Measurements from ENCODE around the gene SH3PXD2A.

The SH3PXD2A gene

DNA sequence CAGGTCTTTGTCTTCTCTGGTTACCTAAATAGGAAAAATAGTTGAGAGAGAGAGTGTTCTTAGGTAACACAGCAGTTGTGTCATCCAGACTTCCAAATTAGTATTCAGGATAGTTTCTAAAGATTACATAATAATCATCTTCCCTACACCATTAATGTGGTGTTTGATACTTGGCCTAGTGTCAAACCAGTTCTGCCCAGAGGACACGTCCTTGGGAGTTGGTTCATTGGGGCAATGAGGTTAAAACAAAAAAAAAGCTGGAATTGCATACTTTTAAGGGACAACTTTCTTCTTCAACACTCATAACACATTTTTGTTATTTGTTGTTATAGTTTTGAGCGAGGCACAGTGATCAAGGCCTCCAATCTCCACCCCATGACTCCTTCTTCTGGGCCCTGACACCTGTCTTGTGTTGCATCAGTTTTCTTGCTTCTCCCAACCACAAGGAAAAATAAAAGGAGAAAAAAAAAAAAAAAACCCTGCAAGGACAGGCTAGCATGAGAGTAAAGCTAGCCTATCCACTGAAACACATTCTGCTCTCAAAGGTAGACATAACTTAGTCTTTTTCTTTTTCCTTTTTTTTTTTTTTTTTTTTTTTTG, 33.8 kb upstream of the SH3PXD2A start:
- H3K36me3 ChIP-seq (ENCODE audit: control insufficient read depth in 2 of 2, insufficient read depth in 1 of 2, low read length in 2 of 2), result peaks cover 0 to 28% of the 10 kb centered on the region in 2 experiments; a peak in 1 of 3 replicates
- TF ChIP-seq ZNF112 (tag by site-specific recombination; IDR thresholded peaks at IDR 0.05), result no peak
- TF ChIP-seq ZNF37A (tag by site-specific recombination; IDR thresholded peaks at IDR 0.05), result no peak
- TF ChIP-seq, protein P1, sequence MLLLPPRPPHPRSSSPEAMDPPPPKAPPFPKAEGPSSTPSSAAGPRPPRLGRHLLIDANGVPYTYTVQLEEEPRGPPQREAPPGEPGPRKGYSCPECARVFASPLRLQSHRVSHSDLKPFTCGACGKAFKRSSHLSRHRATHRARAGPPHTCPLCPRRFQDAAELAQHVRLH (tag by site-specific recombination; IDR thresholded peaks at IDR 0.05), result no peak
- TF ChIP-seq ZNF138 (tag by site-specific recombination; IDR thresholded peaks at IDR 0.05; ENCODE audit: borderline replicate concordance), result no peak
- no peak for TF ChIP-seq ZNF660 (tag by site-specific recombination; IDR thresholded peaks at IDR 0.05)
- TF ChIP-seq GLIS2 (tag by site-specific recombination; IDR thresholded peaks at IDR 0.05), result no peak
- no peak for TF ChIP-seq ZNF76 (tag by site-specific recombination; IDR thresholded peaks at IDR 0.05; ENCODE audit: borderline replicate concordance, low read depth)
- no peak for TF ChIP-seq SCRT1 (tag by site-specific recombination; IDR thresholded peaks at IDR 0.05; ENCODE audit: borderline replicate concordance)
- TF ChIP-seq, protein P2, sequence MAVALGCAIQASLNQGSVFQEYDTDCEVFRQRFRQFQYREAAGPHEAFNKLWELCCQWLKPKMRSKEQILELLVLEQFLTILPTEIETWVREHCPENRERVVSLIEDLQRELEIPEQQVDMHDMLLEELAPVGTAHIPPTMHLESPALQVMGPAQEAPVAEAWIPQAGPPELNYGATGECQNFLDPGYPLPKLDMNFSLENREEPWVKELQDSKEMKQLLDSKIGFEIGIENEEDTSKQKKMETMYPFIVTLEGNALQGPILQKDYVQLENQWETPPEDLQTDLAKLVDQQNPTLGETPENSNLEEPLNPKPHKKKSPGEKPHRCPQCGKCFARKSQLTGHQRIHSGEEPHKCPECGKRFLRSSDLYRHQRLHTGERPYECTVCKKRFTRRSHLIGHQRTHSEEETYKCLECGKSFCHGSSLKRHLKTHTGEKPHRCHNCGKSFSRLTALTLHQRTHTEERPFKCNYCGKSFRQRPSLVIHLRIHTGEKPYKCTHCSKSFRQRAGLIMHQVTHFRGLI (tag by site-specific recombination; IDR thresholded peaks at IDR 0.05), result no peak
- TF ChIP-seq, protein P3, sequence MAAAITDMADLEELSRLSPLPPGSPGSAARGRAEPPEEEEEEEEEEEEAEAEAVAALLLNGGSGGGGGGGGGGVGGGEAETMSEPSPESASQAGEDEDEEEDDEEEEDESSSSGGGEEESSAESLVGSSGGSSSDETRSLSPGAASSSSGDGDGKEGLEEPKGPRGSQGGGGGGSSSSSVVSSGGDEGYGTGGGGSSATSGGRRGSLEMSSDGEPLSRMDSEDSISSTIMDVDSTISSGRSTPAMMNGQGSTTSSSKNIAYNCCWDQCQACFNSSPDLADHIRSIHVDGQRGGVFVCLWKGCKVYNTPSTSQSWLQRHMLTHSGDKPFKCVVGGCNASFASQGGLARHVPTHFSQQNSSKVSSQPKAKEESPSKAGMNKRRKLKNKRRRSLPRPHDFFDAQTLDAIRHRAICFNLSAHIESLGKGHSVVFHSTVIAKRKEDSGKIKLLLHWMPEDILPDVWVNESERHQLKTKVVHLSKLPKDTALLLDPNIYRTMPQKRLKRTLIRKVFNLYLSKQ (tag by site-specific recombination; IDR thresholded peaks at IDR 0.05; ENCODE audit: borderline replicate concordance), result no peak
- TF ChIP-seq MZF1 (tag by site-specific recombination; IDR thresholded peaks at IDR 0.05; ENCODE audit: borderline replicate concordance), result no peak
- no peak for TF ChIP-seq GFI1B (tag by site-specific recombination; IDR thresholded peaks at IDR 0.05)
- TF ChIP-seq ZNF223 (tag by site-specific recombination; IDR thresholded peaks at IDR 0.05), result no peak
- TF ChIP-seq ZNF292 (tag by site-specific recombination; IDR thresholded peaks at IDR 0.05; ENCODE audit: borderline replicate concordance, low read depth), result no peak
- TF ChIP-seq ZNF391 (tag by site-specific recombination; IDR thresholded peaks at IDR 0.05; ENCODE audit: borderline replicate concordance, low read depth), result no peak
- no peak for TF ChIP-seq ZNF140 (tag by site-specific recombination; IDR thresholded peaks at IDR 0.05)
- no peak for TF ChIP-seq ZNF121 (tag by site-specific recombination; IDR thresholded peaks at IDR 0.05)
- H3K4me1 ChIP-seq (ENCODE audit: control insufficient read depth, insufficient read depth, low read length), result no peaks in the 10 kb centered on the region; the same call in 1 of the 2 replicates
- H3K27ac ChIP-seq (ENCODE audit: extremely low read depth, low read depth, low read length), result no peak overlapping the region
- ChIA-PET POLR2A (interaction anchor here (0.7 kb wide), 1 partner anchor 142 kb away, joined by 3 read pairs; no protein-coding TSS in a partner anchor), CTCF (interaction anchor here (0.6 to 2.0 kb wide), 10 partner anchors 22 to 403 kb away, joined by 3 to 7 read pairs (median 4); no protein-coding TSS in a partner anchor)
- H3K4me3 ChIP-seq (ENCODE audit: low read depth, low read length), result no peak overlapping the region
- no peaks in the 10 kb centered on the region for H3K9me3 ChIP-seq (ENCODE audit: control insufficient read depth, insufficient read depth, low read depth, low read length)

DNA sequence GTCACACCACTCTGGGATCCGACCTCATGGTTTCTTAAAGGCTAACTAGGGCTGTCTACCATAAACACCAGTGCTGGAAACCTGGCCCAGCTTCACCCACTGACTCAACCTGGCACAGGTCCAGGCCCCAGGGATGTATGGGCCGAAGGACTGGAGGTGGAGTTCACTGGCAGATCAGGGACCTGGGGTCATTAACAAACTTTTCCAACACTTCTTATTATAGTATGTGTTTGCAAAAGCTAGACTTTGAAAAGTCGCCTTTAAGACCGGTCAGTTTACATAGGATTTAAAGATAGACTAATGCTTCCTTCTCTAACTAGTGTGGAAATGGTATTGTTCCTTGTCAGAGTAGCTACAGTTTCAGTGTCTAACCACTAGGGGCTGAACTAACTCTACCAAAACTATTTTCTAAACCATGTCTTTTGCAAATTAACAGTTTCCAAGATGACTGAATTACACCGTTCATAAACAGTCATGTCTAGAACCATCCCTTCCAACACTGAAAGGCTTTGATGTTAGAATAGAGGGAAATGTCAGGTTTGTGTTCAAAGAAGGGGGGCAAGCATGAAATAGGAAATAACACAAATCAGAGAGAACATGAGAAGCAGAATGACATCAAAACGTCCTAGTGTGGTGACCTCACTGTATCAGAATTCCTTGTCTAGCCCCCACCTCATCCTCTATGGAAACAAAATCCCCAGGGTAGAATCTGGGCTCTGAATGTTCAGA, 32.9 kb upstream of the SH3PXD2A start:
- POLR2A ChIA-PET, result interaction anchor here (0.6 to 1.5 kb wide), 4 partner anchors 20 to 232 kb away, joined by 3 to 5 read pairs (median 4); no protein-coding TSS in a partner anchor
- Histone ChIP-seq H3K4me3 (ENCODE audit: low read depth, low read length) (no peak overlapping the region), H3K4me1 (ENCODE audit: control insufficient read depth, insufficient read depth, low read length) (no peaks in the 10 kb centered on the region), H3K36me3 (ENCODE audit: control insufficient read depth in 2 of 2, insufficient read depth in 1 of 2, low read length in 2 of 2) (peaks cover 0 to 28% of the 10 kb centered on the region in 2 experiments; a peak in 1 of 3 replicates), H3K27ac (ENCODE audit: extremely low read depth, low read depth, low read length) (no peak overlapping the region), H3K9me3 (ENCODE audit: control insufficient read depth, insufficient read depth, low read depth, low read length) (no peaks in the 10 kb centered on the region)
- CTCF ChIA-PET, result interaction anchor here (0.6 to 5.5 kb wide), 49 partner anchors 10 to 673 kb away, joined by 3 to 151 read pairs (median 4); partner anchors contain the start of genes CFAP58 and SFR1
- TF ChIP-seq SP7 (tag by site-specific recombination; IDR thresholded peaks at IDR 0.05), result peak; percentile 90
- TF ChIP-seq, protein P4, sequence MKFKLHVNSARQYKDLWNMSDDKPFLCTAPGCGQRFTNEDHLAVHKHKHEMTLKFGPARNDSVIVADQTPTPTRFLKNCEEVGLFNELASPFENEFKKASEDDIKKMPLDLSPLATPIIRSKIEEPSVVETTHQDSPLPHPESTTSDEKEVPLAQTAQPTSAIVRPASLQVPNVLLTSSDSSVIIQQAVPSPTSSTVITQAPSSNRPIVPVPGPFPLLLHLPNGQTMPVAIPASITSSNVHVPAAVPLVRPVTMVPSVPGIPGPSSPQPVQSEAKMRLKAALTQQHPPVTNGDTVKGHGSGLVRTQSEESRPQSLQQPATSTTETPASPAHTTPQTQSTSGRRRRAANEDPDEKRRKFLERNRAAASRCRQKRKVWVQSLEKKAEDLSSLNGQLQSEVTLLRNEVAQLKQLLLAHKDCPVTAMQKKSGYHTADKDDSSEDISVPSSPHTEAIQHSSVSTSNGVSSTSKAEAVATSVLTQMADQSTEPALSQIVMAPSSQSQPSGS (tag by site-specific recombination; IDR thresholded peaks at IDR 0.05; ENCODE audit: low read depth), result peak; percentile 77
- peak; percentile 65 for TF ChIP-seq ZNF24 (tag by site-specific recombination; IDR thresholded peaks at IDR 0.05)
- TF ChIP-seq, protein P5, sequence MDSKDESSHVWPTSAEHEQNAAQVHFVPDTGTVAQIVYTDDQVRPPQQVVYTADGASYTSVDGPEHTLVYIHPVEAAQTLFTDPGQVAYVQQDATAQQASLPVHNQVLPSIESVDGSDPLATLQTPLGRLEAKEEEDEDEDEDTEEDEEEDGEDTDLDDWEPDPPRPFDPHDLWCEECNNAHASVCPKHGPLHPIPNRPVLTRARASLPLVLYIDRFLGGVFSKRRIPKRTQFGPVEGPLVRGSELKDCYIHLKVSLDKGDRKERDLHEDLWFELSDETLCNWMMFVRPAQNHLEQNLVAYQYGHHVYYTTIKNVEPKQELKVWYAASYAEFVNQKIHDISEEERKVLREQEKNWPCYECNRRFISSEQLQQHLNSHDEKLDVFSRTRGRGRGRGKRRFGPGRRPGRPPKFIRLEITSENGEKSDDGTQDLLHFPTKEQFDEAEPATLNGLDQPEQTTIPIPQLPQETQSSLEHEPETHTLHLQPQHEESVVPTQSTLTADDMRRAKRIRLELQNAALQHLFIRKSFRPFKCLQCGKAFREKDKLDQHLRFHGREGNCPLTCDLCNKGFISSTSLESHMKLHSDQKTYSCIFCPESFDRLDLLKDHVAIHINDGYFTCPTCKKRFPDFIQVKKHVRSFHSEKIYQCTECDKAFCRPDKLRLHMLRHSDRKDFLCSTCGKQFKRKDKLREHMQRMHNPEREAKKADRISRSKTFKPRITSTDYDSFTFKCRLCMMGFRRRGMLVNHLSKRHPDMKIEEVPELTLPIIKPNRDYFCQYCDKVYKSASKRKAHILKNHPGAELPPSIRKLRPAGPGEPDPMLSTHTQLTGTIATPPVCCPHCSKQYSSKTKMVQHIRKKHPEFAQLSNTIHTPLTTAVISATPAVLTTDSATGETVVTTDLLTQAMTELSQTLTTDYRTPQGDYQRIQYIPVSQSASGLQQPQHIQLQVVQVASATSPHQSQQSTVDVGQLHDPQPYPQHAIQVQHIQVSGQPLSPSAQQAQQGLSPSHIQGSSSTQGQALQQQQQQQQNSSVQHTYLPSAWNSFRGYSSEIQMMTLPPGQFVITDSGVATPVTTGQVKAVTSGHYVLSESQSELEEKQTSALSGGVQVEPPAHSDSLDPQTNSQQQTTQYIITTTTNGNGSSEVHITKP (tag by site-specific recombination; IDR thresholded peaks at IDR 0.05), result peak; percentile 56; the same call in 1 of the 2 replicates
- TF ChIP-seq, protein P6, sequence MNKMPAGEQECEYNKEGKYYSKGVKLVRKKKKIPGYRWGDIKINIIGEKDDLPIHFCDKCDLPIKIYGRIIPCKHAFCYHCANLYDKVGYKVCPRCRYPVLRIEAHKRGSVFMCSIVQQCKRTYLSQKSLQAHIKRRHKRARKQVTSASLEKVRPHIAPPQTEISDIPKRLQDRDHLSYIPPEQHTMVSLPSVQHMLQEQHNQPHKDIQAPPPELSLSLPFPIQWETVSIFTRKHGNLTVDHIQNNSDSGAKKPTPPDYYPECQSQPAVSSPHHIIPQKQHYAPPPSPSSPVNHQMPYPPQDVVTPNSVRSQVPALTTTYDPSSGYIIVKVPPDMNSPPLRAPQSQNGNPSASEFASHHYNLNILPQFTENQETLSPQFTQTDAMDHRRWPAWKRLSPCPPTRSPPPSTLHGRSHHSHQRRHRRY (tag by site-specific recombination; IDR thresholded peaks at IDR 0.05), result no peak
